A673 (cell line): ENCODE measurements around the gene DLD. TPM values are rescaled to one million over a fixed set of nuclear protein-coding genes. Genes with fewer than 3 reads are reported as not detected.

Source experiments
- BruUV-seq: library from RNA; stranded (reverse); fragments of 400-500 nt; replicated peaks from 2 replicates; lab custom pipeline; 2021; lab: Mats Ljungman, UMichigan
- CTCF ChIA-PET: fragments of 300-600 bp; sonication (Branson Sonifier 250); formaldehyde crosslinking; loops from one replicate; lab custom pipeline; 2022; ENCODE audit warnings: antibody characterized with exemption; lab: Charles Lee
- POLR2A ChIA-PET: fragments of 300-600 bp; sonication (Branson Sonifier 250); formaldehyde crosslinking; loops from one replicate; lab custom pipeline; 2022; ENCODE audit warnings: antibody characterized with exemption; ENCODE audit not compliant: low non-redundant PET; lab: Charles Lee
- DNase-seq: peaks from one replicate; pipeline ENCODE4 v3.0.0-alpha.2; 2015; ENCODE audit warnings: low spot score
- H3K27ac ChIP-seq: fragments of 200-600 bp; sonication (generic); 2 replicates; pipeline ENCODE4 v1.5.1; 2016; ENCODE audit warnings: mixed run types, low read depth, mild to moderate bottlenecking, mixed read lengths, antibody characterized with exemption, low read length; ENCODE audit not compliant: poor library complexity, severe bottlenecking
- H3K27me3 ChIP-seq: fragments of 200-600 bp; sonication (generic); replicated peaks from 2 replicates; pipeline ENCODE4 v1.6.1; 2017; ENCODE audit warnings: mixed run types, low read depth, mild to moderate bottlenecking, mixed read lengths, antibody characterized with exemption, low read length; ENCODE audit not compliant: insufficient read depth, poor library complexity
- H3K36me3 ChIP-seq: fragments of 200-600 bp; sonication (generic); 2 replicates; pipeline ENCODE4 v1.6.1; 2016; ENCODE audit warnings: mixed run types, mild to moderate bottlenecking, mixed read lengths, antibody characterized with exemption, low read length; ENCODE audit not compliant: insufficient read depth, poor library complexity, severe bottlenecking
- H3K4me1 ChIP-seq: fragments of 200-600 bp; sonication (generic); 2 replicates; pipeline ENCODE4 v1.6.1; 2017; ENCODE audit warnings: mixed run types, mild to moderate bottlenecking, mixed read lengths, antibody characterized with exemption, low read length; ENCODE audit not compliant: insufficient read depth, poor library complexity, severe bottlenecking
- H3K4me3 ChIP-seq: fragments of 200-600 bp; sonication (generic); 2 replicates; pipeline ENCODE4 v1.5.1; 2016; ENCODE audit warnings: low read depth, mixed run types, mild to moderate bottlenecking, mixed read lengths, low read length; ENCODE audit not compliant: poor library complexity, severe bottlenecking
- H3K9me3 ChIP-seq: fragments of 200-600 bp; sonication (generic); 2 replicates; pipeline ENCODE4 v1.6.1; 2016; ENCODE audit warnings: mixed run types, low read depth, mild to moderate bottlenecking, mixed read lengths, antibody characterized with exemption, low read length; ENCODE audit not compliant: poor library complexity, severe bottlenecking
- EZH2 ChIP-seq: fragments of 200-600 bp; sonication (generic); IDR thresholded peaks from 2 replicates; pipeline ENCODE4 v1.6.1; 2017; ENCODE audit warnings: borderline replicate concordance, low read depth, mild to moderate bottlenecking, mixed read lengths, antibody characterized with exemption, low read length; ENCODE audit not compliant: poor library complexity, severe bottlenecking
- intact Hi-C: fragments of 100-400 bp; cut with micrococcal nuclease; formaldehyde crosslinking; loops from one replicate; pipeline ENCODE4 v1.10.0; 2022; ENCODE audit not compliant: unreplicated experiment
- total RNA-seq: library from RNA; stranded (reverse); gene quantifications from 2 replicates; pipeline ENCODE4 v1.2.3, GENCODE V29; 2021
- TF ChIP-seq, protein P1 (sequence below): fragments of 300-800, 200-600 bp; sonication (generic); conservative IDR thresholded peaks from 2 replicates; pipeline ENCODE4 v1.5.1; 2017; ENCODE audit warnings: low read depth, mild to moderate bottlenecking, antibody characterized with exemption, low read length, moderate library complexity, mixed read lengths

The DLD gene
- total RNA-seq, 1 experiment from 2014 or later = 121 TPM

- BruUV-seq = no TSS peak
- intact Hi-C loops = no loop called here
- Histone ChIP-seq H3K27ac (peak overlapping the region; percentile 8), H3K4me3 (no peak overlapping the region), H3K27me3 (no peaks in the 10 kb centered on the region), H3K36me3 (peaks cover 87% of the 10 kb centered on the region), H3K9me3 (no peaks in the 10 kb centered on the region), H3K4me1 (peaks cover 29% of the 10 kb centered on the region)
- TF ChIP-seq, protein P1, sequence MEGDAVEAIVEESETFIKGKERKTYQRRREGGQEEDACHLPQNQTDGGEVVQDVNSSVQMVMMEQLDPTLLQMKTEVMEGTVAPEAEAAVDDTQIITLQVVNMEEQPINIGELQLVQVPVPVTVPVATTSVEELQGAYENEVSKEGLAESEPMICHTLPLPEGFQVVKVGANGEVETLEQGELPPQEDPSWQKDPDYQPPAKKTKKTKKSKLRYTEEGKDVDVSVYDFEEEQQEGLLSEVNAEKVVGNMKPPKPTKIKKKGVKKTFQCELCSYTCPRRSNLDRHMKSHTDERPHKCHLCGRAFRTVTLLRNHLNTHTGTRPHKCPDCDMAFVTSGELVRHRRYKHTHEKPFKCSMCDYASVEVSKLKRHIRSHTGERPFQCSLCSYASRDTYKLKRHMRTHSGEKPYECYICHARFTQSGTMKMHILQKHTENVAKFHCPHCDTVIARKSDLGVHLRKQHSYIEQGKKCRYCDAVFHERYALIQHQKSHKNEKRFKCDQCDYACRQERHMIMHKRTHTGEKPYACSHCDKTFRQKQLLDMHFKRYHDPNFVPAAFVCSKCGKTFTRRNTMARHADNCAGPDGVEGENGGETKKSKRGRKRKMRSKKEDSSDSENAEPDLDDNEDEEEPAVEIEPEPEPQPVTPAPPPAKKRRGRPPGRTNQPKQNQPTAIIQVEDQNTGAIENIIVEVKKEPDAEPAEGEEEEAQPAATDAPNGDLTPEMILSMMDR = no peak
- no peak for TF ChIP-seq EZH2
- ChIA-PET CTCF (no interaction called here), POLR2A (no interaction called here)
- DNase-seq = peak; percentile 87
These were observed 68.0 kb downstream of the DLD start for GRCh38 chr7:107958764-107959526.

DNA sequence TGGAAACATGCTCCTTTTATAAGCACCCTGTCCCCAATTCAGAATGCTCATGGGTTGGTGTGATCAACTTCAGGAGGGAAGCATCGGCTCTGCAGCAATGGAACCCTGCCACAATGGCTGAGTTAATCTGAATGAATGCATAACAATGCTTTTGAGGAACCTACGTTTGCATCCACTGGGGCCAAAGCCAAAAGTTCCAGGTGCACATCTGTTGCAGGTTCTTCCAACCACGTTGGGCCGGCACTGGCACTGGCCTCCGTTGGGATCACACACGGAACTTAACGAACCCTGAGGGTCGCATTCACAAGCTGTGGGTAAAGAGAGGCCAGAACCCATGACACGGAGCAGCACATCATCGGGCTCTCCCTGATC is 68.5 kb downstream of the DLD start:
- Histone ChIP-seq H3K27me3 (no peaks in the 10 kb centered on the region), H3K36me3 (peaks cover 87% of the 10 kb centered on the region), H3K4me1 (peaks cover 29% of the 10 kb centered on the region), H3K4me3 (no peak overlapping the region), H3K9me3 (no peaks in the 10 kb centered on the region), H3K27ac (no peak overlapping the region)
- ChIA-PET POLR2A (no interaction called here), CTCF (no interaction called here)
- TF ChIP-seq EZH2 = no peak
- TF ChIP-seq, protein P1 = no peak
- DNase-seq = no peak
- BruUV-seq = no TSS peak
- intact Hi-C loops = no loop called here

GRCh38 chr7:107960272-107960671 is 69.3 kb downstream of the DLD start:
- no peaks in the 10 kb centered on the region for H3K9me3 ChIP-seq
- no peaks in the 10 kb centered on the region for H3K27me3 ChIP-seq
- BruUV-seq = no TSS peak
- no peak overlapping the region for H3K4me3 ChIP-seq
- H3K27ac ChIP-seq = no peak overlapping the region
- intact Hi-C loops = no loop called here
- DNase-seq = no peak
- peaks cover 29% of the 10 kb centered on the region for H3K4me1 ChIP-seq
- TF ChIP-seq, protein P1 = no peak
- no peak for TF ChIP-seq EZH2
- ChIA-PET POLR2A (no interaction called here), CTCF (no interaction called here)
- H3K36me3 ChIP-seq = peaks cover 85% of the 10 kb centered on the region
